Gastrocnemius medialis (tissue), 4 donors: Measurements from ENCODE around the gene AFAP1.

ENCODE experiments used
- POLR2A ChIP-seq, 2 donors: fragments of 450-650 bp; IDR thresholded peaks; one replicate each; pipeline ENCODE4 v1.6.1; 2017; ENCODE audit warnings: antibody characterized with exemption in 2 of 2, mild to moderate bottlenecking in 2 of 2, moderate library complexity in 2 of 2
- TF ChIP-seq, protein P1 (sequence below), 5 experiments: fragments of 450-650 bp in 3 of 5; fragments of 200-600 bp in 2 of 5; sonication (generic) in 2 of 5; IDR thresholded peaks in 4 of 5; conservative IDR thresholded peaks in 1 of 5; 1 replicate in 4 of 5; 2 replicates in 1 of 5; pipeline ENCODE4 v1.5.1; 2016 to 2019; ENCODE audit warnings: antibody characterized with exemption in 5 of 5, mild to moderate bottlenecking in 3 of 5, moderate library complexity in 3 of 5

DNA sequence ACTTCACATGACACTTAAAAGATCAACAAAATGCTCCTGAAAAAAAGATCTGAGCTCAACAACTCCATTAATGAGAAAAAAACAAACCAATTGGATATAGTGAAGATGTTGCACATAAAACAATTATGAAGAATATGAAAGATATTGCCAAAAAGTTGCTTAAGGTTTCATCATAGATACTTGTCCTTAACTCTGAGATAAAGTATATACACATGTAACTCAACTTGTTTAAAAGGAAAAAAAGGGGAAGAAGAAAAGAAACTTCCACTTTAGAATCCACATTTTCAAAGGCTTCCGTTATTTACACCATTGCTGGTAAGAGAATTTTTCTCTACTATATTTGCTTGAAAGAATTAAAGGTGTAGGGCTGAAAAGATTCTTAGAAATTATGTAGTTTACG is 2.7 kb downstream of the AFAP1 start:
- TF ChIP-seq, protein P1, sequence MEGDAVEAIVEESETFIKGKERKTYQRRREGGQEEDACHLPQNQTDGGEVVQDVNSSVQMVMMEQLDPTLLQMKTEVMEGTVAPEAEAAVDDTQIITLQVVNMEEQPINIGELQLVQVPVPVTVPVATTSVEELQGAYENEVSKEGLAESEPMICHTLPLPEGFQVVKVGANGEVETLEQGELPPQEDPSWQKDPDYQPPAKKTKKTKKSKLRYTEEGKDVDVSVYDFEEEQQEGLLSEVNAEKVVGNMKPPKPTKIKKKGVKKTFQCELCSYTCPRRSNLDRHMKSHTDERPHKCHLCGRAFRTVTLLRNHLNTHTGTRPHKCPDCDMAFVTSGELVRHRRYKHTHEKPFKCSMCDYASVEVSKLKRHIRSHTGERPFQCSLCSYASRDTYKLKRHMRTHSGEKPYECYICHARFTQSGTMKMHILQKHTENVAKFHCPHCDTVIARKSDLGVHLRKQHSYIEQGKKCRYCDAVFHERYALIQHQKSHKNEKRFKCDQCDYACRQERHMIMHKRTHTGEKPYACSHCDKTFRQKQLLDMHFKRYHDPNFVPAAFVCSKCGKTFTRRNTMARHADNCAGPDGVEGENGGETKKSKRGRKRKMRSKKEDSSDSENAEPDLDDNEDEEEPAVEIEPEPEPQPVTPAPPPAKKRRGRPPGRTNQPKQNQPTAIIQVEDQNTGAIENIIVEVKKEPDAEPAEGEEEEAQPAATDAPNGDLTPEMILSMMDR (IDR thresholded peaks at IDR 0.05 in 4 of 5, conservative IDR thresholded peaks at IDR 0.05 in 1 of 5) = no peak
- no peak for TF ChIP-seq POLR2A (IDR thresholded peaks at IDR 0.05)
